Neural progenitor cell (in vitro differentiated cells): Measurements from ENCODE around the gene KIF12.

Experiments
- EZH2 ChIP-seq: fragments of 200-600 bp; sonication (generic); IDR thresholded peaks from 2 replicates; pipeline ENCODE4 v1.6.1; 2017; ENCODE audit warnings: antibody characterized with exemption, mild to moderate bottlenecking, moderate library complexity
- TF ChIP-seq, protein P1 (sequence below): fragments of 200-600 bp; sonication (generic); IDR thresholded peaks from 2 replicates; pipeline ENCODE4 v1.5.1; 2017; ENCODE audit warnings: antibody characterized with exemption, mild to moderate bottlenecking

DNA sequence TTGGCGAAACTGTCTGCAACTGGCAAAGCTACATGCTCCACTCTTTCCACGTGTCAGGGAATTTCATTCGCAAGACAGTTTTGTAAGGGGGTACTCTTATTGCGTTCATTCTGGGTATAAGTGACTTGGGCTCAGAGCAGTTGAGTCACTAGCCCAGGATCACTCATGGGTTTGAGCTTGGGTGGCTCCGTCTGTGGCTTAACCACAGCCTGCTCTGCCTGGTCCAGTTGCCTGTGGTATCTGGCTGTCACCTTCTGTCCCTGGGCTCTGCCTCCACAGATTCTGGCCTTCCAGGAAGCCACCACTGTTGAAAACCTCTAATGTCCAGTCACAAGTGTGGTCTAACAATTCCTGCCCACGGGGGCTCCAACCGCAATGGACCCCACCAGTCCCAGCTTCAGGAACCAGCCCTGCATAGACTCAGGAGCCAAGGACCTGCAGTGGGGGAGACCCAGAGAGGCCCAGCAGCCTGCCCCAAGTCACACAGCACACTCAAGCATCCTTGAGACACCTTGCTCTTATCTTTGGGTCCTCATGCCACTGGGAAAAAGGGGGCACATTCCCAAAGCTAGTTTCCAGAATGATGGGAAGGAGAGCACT, 10.4 kb downstream of the KIF12 start:
- TF ChIP-seq, protein P1, sequence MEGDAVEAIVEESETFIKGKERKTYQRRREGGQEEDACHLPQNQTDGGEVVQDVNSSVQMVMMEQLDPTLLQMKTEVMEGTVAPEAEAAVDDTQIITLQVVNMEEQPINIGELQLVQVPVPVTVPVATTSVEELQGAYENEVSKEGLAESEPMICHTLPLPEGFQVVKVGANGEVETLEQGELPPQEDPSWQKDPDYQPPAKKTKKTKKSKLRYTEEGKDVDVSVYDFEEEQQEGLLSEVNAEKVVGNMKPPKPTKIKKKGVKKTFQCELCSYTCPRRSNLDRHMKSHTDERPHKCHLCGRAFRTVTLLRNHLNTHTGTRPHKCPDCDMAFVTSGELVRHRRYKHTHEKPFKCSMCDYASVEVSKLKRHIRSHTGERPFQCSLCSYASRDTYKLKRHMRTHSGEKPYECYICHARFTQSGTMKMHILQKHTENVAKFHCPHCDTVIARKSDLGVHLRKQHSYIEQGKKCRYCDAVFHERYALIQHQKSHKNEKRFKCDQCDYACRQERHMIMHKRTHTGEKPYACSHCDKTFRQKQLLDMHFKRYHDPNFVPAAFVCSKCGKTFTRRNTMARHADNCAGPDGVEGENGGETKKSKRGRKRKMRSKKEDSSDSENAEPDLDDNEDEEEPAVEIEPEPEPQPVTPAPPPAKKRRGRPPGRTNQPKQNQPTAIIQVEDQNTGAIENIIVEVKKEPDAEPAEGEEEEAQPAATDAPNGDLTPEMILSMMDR, result no peak
- TF ChIP-seq EZH2, result no peak
